Activated CD8-positive, alpha-beta memory T cell treated with anti-CD3 and anti-CD28 coated beads, Interleukin-2, amount 50 U/mL, for 24 hours (primary cell): ENCODE data around the gene TMEM131L.
A peak's percentile ranks its signal among the peaks of the same experiment; 100 is the strongest.

Experiments
- DNase-seq: peaks from one replicate; pipeline ENCODE4 v3.0.0-alpha.2; 2020; ENCODE audit errors: extremely low read depth

Gene TMEM131L

GRCh38 chr4:153610623-153611376, 144.6 kb downstream of the TMEM131L start:
- no peak for DNase-seq

GRCh38 chr4:153611679-153612078, 145.5 kb downstream of the TMEM131L start:
- DNase-seq: no peak

DNA sequence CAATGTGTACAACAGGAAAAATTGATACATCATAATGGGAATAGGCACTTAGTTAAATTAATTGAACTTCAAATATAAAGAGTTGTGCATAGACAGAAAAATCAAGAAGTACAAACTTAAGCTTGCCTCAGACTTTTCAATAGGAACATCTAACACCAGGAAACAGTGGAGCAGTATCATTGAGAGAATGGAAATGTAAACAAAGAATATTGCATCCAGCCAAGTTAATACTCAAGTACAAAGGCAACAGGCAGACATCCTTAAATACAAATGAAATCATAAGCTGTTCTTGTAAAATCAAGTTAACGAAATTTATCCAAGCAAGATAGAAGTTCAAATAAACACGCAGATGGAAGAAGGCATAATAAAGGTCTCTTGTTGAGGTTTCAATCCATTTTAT, 146.7 kb downstream of the TMEM131L start:
- DNase-seq: no peak

GRCh38 chr4:153616006-153616555, 149.9 kb downstream of the TMEM131L start:
- DNase-seq: peak; percentile 9

- no peak for DNase-seq
Measured at GRCh38 chr4:153618833-153619232, 152.7 kb downstream of the TMEM131L start.

GRCh38 chr4:153619811-153620210, 153.7 kb downstream of the TMEM131L start:
- no peak for DNase-seq

DNA sequence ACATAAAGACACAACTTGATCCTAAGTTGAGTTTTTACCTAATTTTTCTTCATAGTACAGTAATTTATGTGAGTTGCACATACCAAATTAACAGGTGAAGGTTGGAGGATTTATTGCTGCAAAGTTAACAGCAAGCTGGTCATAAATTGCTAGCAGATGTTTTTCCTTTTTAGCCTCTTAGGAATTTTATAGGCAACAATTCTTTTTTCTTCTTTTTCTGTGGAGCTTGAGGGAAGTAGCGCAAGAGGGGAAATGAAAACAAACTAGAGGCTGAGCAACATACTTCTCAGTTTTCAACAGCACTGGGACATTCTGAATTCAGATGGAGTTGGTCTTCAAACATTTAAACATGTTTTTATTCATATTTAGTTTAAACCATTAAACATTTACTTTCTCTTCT, 154.2 kb downstream of the TMEM131L start:
- no peak for DNase-seq

GRCh38 chr4:153622093-153622492, 155.9 kb downstream of the TMEM131L start:
- DNase-seq: no peak

GRCh38 chr4:153622778-153623240, 156.6 kb downstream of the TMEM131L start:
- no peak for DNase-seq

- no peak for DNase-seq
Measured at GRCh38 chr4:153623491-153623890, 157.3 kb downstream of the TMEM131L start.

DNA sequence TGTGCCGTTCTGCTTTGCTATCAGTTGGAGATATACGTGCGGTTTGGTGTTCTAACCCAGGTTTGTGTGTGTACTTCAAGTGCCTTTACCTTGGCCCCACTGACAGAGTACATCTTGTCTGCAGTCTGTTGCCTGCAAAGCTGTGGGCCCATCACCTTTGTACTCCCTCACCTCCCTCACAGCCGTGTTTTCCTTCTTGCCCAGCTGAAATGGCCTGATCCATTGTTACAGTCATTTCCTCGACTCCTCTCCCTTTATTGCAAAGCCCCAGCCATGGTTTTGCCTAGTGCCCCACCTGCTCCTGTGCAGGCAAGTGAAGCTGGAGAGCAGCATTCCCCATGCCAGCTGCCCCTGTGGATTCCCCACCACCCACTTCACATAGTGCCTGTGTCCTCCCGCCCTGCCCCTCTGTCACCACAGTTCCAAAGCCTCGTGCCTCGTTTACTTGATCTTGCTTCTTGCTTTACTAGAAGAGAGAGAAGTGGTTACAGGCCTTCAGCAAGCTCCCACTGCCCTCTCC, 162.7 kb downstream of the TMEM131L start:
- no peak for DNase-seq

GRCh38 chr4:153629776-153630175, 163.6 kb downstream of the TMEM131L start:
- DNase-seq: no peak

DNA sequence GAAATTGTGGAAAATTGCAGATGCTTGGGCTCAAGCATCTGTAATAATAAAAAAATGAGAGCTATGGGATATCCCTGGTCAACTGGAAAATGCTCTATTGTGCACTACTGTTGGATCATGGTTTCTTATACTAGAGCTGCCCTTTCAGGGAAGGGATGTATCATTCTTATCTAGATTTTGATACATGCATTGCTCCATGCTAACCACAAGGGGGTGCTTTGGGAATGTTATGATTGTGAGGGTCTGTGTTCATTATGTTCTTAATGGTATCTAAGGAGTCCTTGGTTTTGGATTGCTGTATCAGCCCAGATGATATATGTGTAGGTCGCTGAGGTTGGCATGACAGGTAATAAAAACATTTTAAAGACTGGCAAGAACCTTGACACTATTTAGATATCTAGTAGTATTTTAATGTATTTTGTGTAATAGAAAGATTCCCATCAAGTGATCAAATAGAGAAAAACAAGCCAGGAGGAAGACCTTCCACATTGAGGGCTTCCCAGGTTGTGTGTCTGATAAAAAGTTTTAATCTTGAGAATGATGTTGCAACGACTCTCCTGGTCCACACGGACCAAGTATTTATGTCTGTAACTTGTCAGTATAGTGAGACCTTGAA, 168.7 kb downstream of the TMEM131L start:
- no peak for DNase-seq

DNA sequence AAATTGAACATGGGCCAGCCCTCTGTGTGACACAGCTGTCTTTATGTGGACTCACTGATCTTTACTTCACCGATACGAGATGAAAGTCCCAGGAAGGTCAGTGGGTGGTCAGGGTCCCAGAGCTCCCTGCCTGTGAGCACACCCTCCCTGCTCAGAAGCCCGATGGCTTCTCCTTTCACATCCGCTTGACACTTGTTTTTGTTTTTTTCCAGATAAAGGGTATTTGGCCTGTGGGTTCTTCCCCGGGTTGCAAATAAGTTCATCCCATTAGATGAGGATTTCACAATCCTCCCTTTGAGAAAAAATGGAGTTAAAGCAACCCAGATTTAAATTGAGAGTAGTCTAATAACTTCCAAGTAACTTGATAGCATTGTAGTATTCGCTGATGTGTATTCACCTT, 169.7 kb downstream of the TMEM131L start:
- no peak for DNase-seq

- no peak for DNase-seq
Measured at GRCh38 chr4:153637201-153637600, 171.0 kb downstream of the TMEM131L start.

DNA sequence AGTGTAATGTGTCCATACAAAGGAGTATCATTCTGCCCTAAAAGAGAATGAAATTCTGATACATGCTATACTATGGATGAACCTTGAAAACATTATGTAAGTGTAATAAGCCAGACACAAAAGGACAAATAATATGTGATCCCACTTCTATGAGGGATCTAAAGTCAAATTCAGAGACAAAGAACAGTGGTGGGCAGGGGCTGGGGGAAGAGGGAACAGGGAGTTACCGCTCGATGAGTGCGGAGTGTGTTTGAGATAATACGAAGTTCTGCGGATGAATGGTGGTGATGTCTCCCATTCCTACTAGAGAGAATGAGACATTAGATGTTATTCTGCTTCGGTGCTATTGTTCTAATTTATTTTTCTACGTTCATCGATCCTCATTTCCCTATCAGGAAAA, 171.9 kb downstream of the TMEM131L start:
- DNase-seq: no peak

- DNase-seq: no peak
Measured at GRCh38 chr4:153638999-153639398, 172.8 kb downstream of the TMEM131L start.

- no peak for DNase-seq
Measured at GRCh38 chr4:153639833-153640802, 174.0 kb downstream of the TMEM131L start.

GRCh38 chr4:153641532-153641931, 175.4 kb downstream of the TMEM131L start:
- no peak for DNase-seq

DNA sequence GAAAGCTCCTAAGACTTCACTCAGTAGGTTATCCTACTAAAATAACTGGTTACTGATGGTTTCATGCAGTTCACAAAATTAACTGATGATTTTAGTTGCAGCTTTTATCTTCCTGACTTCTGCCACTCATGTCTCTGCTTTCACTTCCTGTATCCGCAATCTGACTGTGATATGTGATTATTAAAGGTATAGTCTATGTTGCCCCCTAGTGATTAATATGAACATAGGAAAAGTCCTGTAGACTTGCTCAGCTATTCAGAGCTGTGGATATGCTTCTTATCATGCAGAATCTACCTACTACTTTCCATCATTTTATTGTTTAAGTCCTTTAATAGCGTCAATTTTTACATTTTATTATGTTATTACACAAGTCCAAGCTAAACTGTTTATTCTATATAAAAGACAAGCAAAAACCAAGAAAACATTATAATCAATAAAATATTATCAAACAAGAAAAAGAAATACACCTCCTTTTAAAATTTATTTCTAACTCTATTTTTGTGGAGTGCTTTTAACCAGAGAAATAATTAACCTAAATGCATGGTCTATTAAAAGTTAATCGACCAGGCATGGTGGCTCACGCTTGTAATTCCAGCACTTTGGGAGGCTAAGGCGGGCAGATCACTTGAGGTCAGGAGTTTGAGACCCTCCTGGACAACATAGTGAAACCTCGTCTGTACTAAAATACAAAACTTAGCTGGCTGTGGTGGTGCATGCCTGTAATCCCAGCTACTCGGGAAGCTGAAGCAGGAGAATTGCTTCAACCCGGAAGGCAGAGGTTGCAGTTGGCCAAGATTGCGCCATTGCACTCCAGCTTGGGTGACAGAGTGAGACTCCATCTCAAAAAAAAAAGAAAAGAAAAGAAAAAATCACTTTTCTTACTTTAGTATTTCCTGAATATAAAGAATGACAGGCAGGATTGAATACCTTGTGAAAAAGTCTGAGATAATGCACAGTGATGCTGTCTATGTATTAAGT, 177.5 kb downstream of the TMEM131L start:
- DNase-seq: no peak
